H9 (cell line): Measurements from ENCODE around the gene GRK4. TPM values are rescaled to one million over a fixed set of nuclear protein-coding genes. Genes with fewer than 3 reads are reported as not detected.

Experiments
- DNase-seq: peaks from one replicate; pipeline ENCODE4 v3.0.0-alpha.2; 2017
- H2AFZ ChIP-seq: one replicate; pipeline ENCODE4 v1.6.1; 2013; ENCODE audit warnings: mild to moderate bottlenecking, low read length, control low read depth, moderate library complexity
- H2AK5ac ChIP-seq: 2 replicates; pipeline ENCODE4 v1.6.1; 2013; ENCODE audit warnings: low read length, control low read depth, mixed read lengths; ENCODE audit not compliant: insufficient read length
- H2BK120ac ChIP-seq: one replicate; pipeline ENCODE4 v1.6.1; 2013; ENCODE audit warnings: low read depth, mild to moderate bottlenecking, low read length, control low read depth, inconsistent platforms; ENCODE audit not compliant: poor library complexity, severe bottlenecking
- H2BK12ac ChIP-seq: 2 replicates; pipeline ENCODE4 v1.6.1; 2013; ENCODE audit warnings: low read length, control low read depth, mixed read lengths, low read depth; ENCODE audit not compliant: insufficient read length
- H2BK15ac ChIP-seq: 2 replicates; pipeline ENCODE4 v1.6.1; 2013; ENCODE audit warnings: low read depth, low read length, control low read depth
- H2BK20ac ChIP-seq: one replicate; pipeline ENCODE4 v1.6.1; 2013; ENCODE audit warnings: low read depth, mild to moderate bottlenecking, low read length, control low read depth, inconsistent platforms; ENCODE audit not compliant: poor library complexity, severe bottlenecking
- H2BK5ac ChIP-seq: 2 replicates; pipeline ENCODE4 v1.6.1; 2013; ENCODE audit warnings: low read length, control low read depth, mixed read lengths; ENCODE audit not compliant: insufficient read length
- H3K14ac ChIP-seq: 2 replicates; pipeline ENCODE4 v1.6.1; 2013; ENCODE audit warnings: low read length, control low read depth; ENCODE audit not compliant: insufficient read depth
- H3K18ac ChIP-seq: 2 replicates; pipeline ENCODE4 v1.6.1; 2013; ENCODE audit warnings: low read depth, mild to moderate bottlenecking, mixed read lengths, low read length, control low read depth; ENCODE audit not compliant: insufficient read length
- H3K23ac ChIP-seq: 2 replicates; pipeline ENCODE4 v1.6.1; 2013; ENCODE audit warnings: low read length, control low read depth, mixed read lengths, low read depth; ENCODE audit not compliant: insufficient read length
- H3K23me2 ChIP-seq: 2 replicates; pipeline ENCODE4 v1.6.1; 2013; ENCODE audit warnings: low read depth, mild to moderate bottlenecking, mixed read lengths, low read length, control low read depth; ENCODE audit not compliant: insufficient read length, poor library complexity, severe bottlenecking
- H3K27ac ChIP-seq: 2 replicates; pipeline ENCODE4 v1.5.1; 2013; ENCODE audit warnings: low read length, control low read depth, mixed read lengths, low read depth; ENCODE audit not compliant: insufficient read length
- H3K27me3 ChIP-seq: 2 replicates; pipeline ENCODE4 v1.6.1; 2013; ENCODE audit warnings: low read length, control low read depth, inconsistent platforms; ENCODE audit not compliant: insufficient read depth
- H3K4ac ChIP-seq: 2 replicates; pipeline ENCODE4 v1.6.1; 2013; ENCODE audit warnings: low read depth, mild to moderate bottlenecking, control low read depth, inconsistent platforms, low read length, moderate library complexity
- H3K4me1 ChIP-seq: 2 replicates; pipeline ENCODE4 v1.6.1; 2013; ENCODE audit warnings: low read length, control low read depth, inconsistent platforms; ENCODE audit not compliant: insufficient read depth
- H3K4me2 ChIP-seq: 2 replicates; pipeline ENCODE4 v1.6.1; 2013; ENCODE audit warnings: low read length, control low read depth, mixed read lengths; ENCODE audit not compliant: insufficient read length, insufficient read depth
- H3K56ac ChIP-seq: 2 replicates; pipeline ENCODE4 v1.6.1; 2013; ENCODE audit warnings: low read depth, mild to moderate bottlenecking, mixed read lengths, low read length, control low read depth; ENCODE audit not compliant: insufficient read length
- H3K79me1 ChIP-seq: 2 replicates; pipeline ENCODE4 v1.6.1; 2013; ENCODE audit warnings: low read depth, mild to moderate bottlenecking, moderate library complexity, low read length, control low read depth, inconsistent platforms; ENCODE audit not compliant: insufficient read depth, poor library complexity, severe bottlenecking
- H3K79me2 ChIP-seq: 2 replicates; pipeline ENCODE4 v1.6.1; 2013; ENCODE audit warnings: low read length, control low read depth, inconsistent platforms; ENCODE audit not compliant: insufficient read depth
- H3K9ac ChIP-seq: 2 replicates; pipeline ENCODE4 v1.6.1; 2013; ENCODE audit warnings: low read length, control low read depth, mixed read lengths; ENCODE audit not compliant: insufficient read length; ENCODE audit errors: extremely low read depth
- H3K9me3 ChIP-seq: one replicate; pipeline ENCODE4 v1.6.1; 2013; ENCODE audit warnings: low read depth, low read length, inconsistent platforms; ENCODE audit not compliant: control insufficient read depth
- H3T11ph ChIP-seq: one replicate; pipeline ENCODE4 v1.6.1; 2013; ENCODE audit warnings: mild to moderate bottlenecking, low read length, control low read depth, inconsistent platforms
- H4K20me1 ChIP-seq: one replicate; pipeline ENCODE4 v1.6.1; 2013; ENCODE audit not compliant: control insufficient read depth, insufficient read length, insufficient read depth
- H4K5ac ChIP-seq: 2 replicates; pipeline ENCODE4 v1.6.1; 2013; ENCODE audit warnings: low read depth, mild to moderate bottlenecking, mixed read lengths, low read length, control low read depth; ENCODE audit not compliant: insufficient read length
- H4K8ac ChIP-seq: replicated peaks from 2 replicates; pipeline ENCODE4 v1.6.1; 2013; ENCODE audit warnings: low read length, control low read depth, mixed read lengths, low read depth; ENCODE audit not compliant: insufficient read length
- H4K91ac ChIP-seq: 2 replicates; pipeline ENCODE4 v1.6.1; 2013; ENCODE audit warnings: low read depth, mild to moderate bottlenecking, moderate library complexity, mixed read lengths, low read length, control low read depth; ENCODE audit not compliant: insufficient read length
- H3K27ac Mint-ChIP-seq, 3 experiments: 2 replicates in 2 of 3; 3 replicates in 1 of 3; pipeline ENCODE4 v1.8.0; 2020 to 2021; ENCODE audit warnings: mixed read lengths in 3 of 3, mild to moderate bottlenecking in 1 of 3, moderate library complexity in 1 of 3
- H3K27me3 Mint-ChIP-seq: 2 replicates; pipeline ENCODE4 v1.8.0; 2021; ENCODE audit warnings: low read depth, mild to moderate bottlenecking, moderate library complexity, mixed read lengths
- H3K36me3 Mint-ChIP-seq, 3 experiments: 2 replicates in 2 of 3; 3 replicates in 1 of 3; pipeline ENCODE4 v1.8.0; 2020 to 2021; ENCODE audit warnings: low read depth in 3 of 3, mixed read lengths in 3 of 3; ENCODE audit not compliant: insufficient read depth in 1 of 3
- H3K4me1 Mint-ChIP-seq, 2 experiments: 2 replicates each; pipeline ENCODE4 v1.8.0; 2020; ENCODE audit warnings: mixed read lengths in 2 of 2
- H3K4me3 Mint-ChIP-seq, 2 experiments: 2 replicates in 1 of 2; 3 replicates in 1 of 2; pipeline ENCODE4 v1.8.0; 2020 to 2021; ENCODE audit warnings: mild to moderate bottlenecking in 2 of 2, mixed read lengths in 2 of 2, moderate library complexity in 1 of 2
- H3K9me3 Mint-ChIP-seq, 2 experiments: 2 replicates in 1 of 2; 3 replicates in 1 of 2; pipeline ENCODE4 v1.8.0; 2020; ENCODE audit warnings: mild to moderate bottlenecking in 2 of 2, mixed read lengths in 2 of 2, moderate library complexity in 1 of 2
- WGBS: extraction: QIAGEN DNeasy Blood & Tissue Kit; methylation state at CpG from one replicate; pipeline ENCODE4 v1.1.7; 2013; ENCODE audit warnings: missing lambda C conversion rate, low lambda C conversion rate, mixed read lengths; ENCODE audit not compliant: insufficient read length; ENCODE audit errors: extremely low coverage; 5-methylcytosine and 5-hydroxymethylcytosine counted together
- total RNA-seq: library from RNA; stranded (reverse); gene quantifications from 2 replicates; pipeline ENCODE4 v1.2.1, GENCODE V29; 2021
- TF ChIP-seq, protein P1 (sequence below): fragments of 200-600 bp; sonication (generic); conservative IDR thresholded peaks from 3 replicates; pipeline ENCODE4 v1.8.0; 2021; ENCODE audit warnings: antibody characterized with exemption, mild to moderate bottlenecking

The GRK4 gene
- total RNA-seq, 1 experiment from 2014 or later = 4.8 TPM

- Histone ChIP-seq H4K91ac (no peak overlapping the region), H3K4me2 (no peak overlapping the region), H3K14ac (no peak overlapping the region; the same call in 1 of the 2 replicates), H3T11ph (no peak overlapping the region), H3K9me3 (no peaks in the 10 kb centered on the region), H3K79me1 (no peaks in the 10 kb centered on the region), H3K79me2 (no peaks in the 10 kb centered on the region), H2BK20ac (no peak overlapping the region), H2BK12ac (no peak overlapping the region), H3K27me3 (no peaks in the 10 kb centered on the region), H2BK15ac (no peak overlapping the region), H3K56ac (no peak overlapping the region), H3K23me2 (no peaks in the 10 kb centered on the region), H3K9ac (no peak overlapping the region), H4K5ac (no peak overlapping the region), H2AFZ (no peak overlapping the region), H4K20me1 (no peaks in the 10 kb centered on the region), H2BK5ac (no peak overlapping the region), H3K18ac (no peak overlapping the region), H3K4ac (no peak overlapping the region), H3K23ac (no peak overlapping the region), H2BK120ac (no peak overlapping the region), H4K8ac (no peak overlapping the region), H3K27ac (no peak overlapping the region), H2AK5ac (no peak overlapping the region), H3K4me1 (no peaks in the 10 kb centered on the region)
- no peak overlapping the region for H3K4me3 Mint-ChIP-seq
- H3K4me1 Mint-ChIP-seq = peaks cover 6 to 9% of the 10 kb centered on the region in 2 experiments
- no CpG with 5 or more reads among the region's 8 CpGs for WGBS
- 0 out of 7 replicates have a peak, but pooled peaks cover 0 to 2% (median 0%) of the 10 kb centered on the region in 3 experiments for H3K36me3 Mint-ChIP-seq
- DNase-seq = no peak
- peaks cover 3% of the 10 kb centered on the region; the same call in 1 of the 2 replicates for H3K27me3 Mint-ChIP-seq
- no peaks in the 10 kb centered on the region; a peak in 1 of 5 replicates for H3K9me3 Mint-ChIP-seq
- TF ChIP-seq, protein P1, sequence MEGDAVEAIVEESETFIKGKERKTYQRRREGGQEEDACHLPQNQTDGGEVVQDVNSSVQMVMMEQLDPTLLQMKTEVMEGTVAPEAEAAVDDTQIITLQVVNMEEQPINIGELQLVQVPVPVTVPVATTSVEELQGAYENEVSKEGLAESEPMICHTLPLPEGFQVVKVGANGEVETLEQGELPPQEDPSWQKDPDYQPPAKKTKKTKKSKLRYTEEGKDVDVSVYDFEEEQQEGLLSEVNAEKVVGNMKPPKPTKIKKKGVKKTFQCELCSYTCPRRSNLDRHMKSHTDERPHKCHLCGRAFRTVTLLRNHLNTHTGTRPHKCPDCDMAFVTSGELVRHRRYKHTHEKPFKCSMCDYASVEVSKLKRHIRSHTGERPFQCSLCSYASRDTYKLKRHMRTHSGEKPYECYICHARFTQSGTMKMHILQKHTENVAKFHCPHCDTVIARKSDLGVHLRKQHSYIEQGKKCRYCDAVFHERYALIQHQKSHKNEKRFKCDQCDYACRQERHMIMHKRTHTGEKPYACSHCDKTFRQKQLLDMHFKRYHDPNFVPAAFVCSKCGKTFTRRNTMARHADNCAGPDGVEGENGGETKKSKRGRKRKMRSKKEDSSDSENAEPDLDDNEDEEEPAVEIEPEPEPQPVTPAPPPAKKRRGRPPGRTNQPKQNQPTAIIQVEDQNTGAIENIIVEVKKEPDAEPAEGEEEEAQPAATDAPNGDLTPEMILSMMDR = no peak
- no peak overlapping the region for H3K27ac Mint-ChIP-seq
These were observed 58.3 kb downstream of the GRK4 start for GRCh38 chr4:3021627-3022026.
